ENCODE data around the gene CNOT1. TPM values are rescaled to one million over a fixed set of nuclear protein-coding genes. Genes with fewer than 3 reads are reported as not detected.
"Not testable (repeated sequence)": the region's sequence is repeated elsewhere in the genome, so short reads cannot be mapped to it uniquely, and the experiment has no call there.

The CNOT1 gene
- total RNA-seq, 2 donors from 2014 or later: 74.2 to 92.9 TPM

- DNase-seq (no peak), ATAC-seq (no peak)
- intact Hi-C loops (cut with DNase I): loop anchor here in 1 of 2 donors (10.0 kb wide), 1 partner anchor 65 kb away; no protein-coding TSS in a partner anchor
Measured at GRCh38 chr16:58589326-58589905, 40.2 kb downstream of the CNOT1 start.

DNA sequence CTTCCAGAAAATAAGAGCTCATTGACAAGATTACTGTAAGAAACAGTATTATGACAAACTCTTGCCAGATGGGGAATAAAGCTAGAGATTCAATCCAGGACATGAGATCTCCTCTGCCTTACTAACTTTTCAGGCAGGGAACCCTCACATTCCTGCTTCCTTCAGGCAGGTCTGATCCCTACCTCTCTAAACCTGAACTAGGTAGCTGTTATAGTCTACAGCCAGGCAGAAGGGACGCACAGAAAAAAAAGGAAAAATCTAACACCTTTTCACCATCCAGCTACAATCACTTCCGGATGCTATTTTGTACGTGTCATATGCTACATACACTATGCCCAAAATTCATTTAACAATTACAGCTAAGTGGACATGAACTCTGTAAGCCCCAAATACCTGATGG lies 41.2 kb downstream of the CNOT1 start:
- DNase-seq: no peak
- intact Hi-C loops (cut with DNase I): loop anchor here in 1 of 2 donors (10.0 kb wide), 1 partner anchor 64 kb away; no protein-coding TSS in a partner anchor
- ATAC-seq: no peak

DNA sequence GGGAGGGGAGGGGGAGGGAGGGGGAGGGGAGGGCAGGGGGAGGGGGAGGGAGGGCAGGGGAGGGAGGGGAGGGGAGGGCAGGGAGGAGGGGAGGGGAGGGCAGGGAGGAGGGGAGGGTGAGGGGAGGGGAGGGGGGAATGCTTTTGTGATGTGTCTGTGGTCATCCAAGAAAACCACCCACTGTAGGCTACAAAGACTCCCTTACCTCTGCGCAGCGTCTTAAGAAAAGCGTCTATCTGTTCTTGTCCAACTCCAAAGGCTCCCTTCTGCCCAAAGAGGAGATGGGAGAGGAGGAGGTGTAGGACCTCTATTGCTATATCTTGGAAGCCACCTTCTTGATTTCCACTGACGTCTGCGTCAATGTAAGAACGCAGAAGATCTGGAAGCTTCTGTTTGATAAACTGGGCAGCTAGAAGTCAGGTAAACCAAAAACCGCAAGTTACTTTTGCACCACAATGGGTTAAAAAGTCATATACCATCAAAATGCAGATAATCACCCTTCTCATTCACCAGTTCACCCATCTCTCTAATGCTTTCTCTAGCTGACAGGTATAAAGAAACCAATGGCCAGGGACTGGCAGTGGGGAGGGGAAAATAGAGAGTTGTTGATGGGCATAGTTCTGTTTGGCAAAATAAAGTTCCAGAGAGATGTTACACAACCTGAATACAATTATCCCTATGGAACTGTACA lies 43.1 kb downstream of the CNOT1 start:
- ATAC-seq (no peak), DNase-seq (no peak)
- intact Hi-C loops (cut with DNase I): loop anchor here in 1 of 2 donors (10.0 kb wide), 1 partner anchor 62 kb away; no protein-coding TSS in a partner anchor

DNA sequence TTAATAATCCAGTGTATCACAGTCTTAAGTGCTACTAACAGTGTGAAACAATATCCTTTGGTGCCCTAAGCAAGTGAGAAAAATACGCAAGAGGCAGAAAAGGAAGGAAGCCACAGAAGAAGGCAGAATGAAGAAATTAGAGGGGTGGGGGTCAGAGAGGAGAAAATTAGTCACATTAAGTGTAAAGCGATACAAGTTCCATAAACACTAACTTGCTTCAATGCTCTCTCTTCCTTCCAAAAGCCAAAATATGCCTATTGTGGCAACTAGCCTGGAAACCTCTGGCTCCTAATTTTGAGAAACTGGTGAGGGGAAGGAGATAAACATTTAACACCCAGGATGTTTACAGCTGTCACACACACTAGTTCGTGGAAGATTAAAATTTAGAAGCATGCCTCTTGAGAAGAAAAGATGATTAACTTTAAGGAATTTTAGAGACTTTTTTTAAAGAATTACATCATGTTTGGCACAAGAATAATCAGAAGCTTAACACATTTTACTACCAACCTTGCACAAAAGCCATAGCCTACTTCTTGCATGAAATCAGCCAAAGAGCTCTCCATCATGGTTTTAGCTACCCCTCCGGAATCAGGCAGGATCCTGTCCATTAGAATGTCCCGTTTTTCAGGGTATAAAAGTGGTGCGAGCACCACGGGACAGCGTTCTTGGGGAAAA lies 44.7 kb downstream of the CNOT1 start:
- intact Hi-C loops (cut with DNase I): loop anchor here in 1 of 2 donors (10.0 kb wide), 1 partner anchor 60 kb away; no protein-coding TSS in a partner anchor
- DNase-seq (no peak), ATAC-seq (no peak)

DNA sequence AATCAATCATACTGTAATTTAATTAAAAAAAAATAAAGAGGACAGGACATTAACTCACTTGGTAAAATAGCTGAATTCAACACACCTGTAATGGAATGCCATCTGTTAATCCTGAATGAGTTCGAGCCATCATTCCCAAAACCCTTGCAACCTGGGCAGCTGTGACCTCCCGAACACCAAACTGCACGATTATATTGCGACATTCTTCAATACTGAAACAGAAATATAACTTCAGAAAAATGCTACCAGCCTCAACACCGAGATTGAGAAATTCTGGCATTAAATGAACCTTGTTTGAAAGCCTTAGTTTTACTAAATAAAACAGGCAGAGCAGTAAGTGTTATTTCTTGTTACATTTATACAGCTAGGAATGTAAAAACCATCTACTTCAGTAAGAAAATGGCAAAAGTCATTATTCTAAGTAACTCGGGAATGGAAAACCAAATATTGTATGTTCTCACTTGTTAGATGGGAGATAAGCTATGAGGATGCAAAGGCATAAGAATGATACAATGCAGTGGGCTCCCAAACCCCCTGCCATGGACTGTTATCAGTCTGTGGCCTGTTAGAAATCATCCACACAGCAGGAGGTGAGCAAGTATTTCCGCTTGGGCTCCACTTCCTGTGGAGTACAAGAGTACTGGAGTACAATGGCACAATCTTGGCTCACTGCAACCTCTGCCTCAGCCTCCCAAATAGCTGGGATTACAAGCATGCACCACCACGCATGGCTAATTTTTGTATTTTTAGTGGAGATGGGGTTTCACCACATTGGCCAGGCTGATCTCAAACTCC lies 46.5 kb downstream of the CNOT1 start:
- no peak for ATAC-seq
- intact Hi-C loops (cut with DNase I): loop anchor here in 1 of 2 donors (10.0 kb wide), 1 partner anchor 58 kb away; no protein-coding TSS in a partner anchor

GRCh38 chr16:58582133-58582532 lies 47.5 kb downstream of the CNOT1 start:
- ATAC-seq (no peak), DNase-seq (no peak)
- intact Hi-C loops (cut with DNase I): loop anchor here in 1 of 2 donors (10.0 kb wide), 1 partner anchor 57 kb away; no protein-coding TSS in a partner anchor

More for the DNA sequence above, 46.5 kb downstream of the CNOT1 start:
- peak; percentile 27 for DNase-seq

GRCh38 chr16:58579587-58579986 lies 50.0 kb downstream of the CNOT1 start:
- intact Hi-C loops (cut with DNase I): no loop called here
- ATAC-seq (no peak), DNase-seq (no peak)

GRCh38 chr16:58578642-58579041 lies 51.0 kb downstream of the CNOT1 start:
- intact Hi-C loops (cut with DNase I): no loop called here
- ATAC-seq: peak; percentile 45 to 67

DNA sequence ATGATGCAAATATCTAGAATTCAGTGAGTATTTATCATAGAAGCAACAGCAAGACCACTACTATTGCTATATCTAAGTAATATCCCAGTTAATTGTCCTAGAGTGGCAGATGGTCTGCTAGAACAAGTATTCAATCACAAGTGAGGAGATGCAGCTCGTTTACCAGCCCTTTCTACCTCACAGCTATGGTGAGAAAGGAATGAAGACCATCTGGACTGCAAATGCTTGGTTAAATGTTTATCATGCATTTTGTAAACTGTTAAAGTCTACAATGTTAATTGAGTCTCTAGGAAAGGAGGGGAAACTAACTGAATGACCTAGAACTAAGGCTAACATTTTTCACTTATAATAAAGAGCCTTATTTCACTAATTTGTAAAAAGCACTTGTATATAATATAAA lies 52.5 kb downstream of the CNOT1 start:
- ATAC-seq (no peak), DNase-seq (no peak)
- intact Hi-C loops (cut with DNase I): no loop called here

More at GRCh38 chr16:58578642-58579041, 51.0 kb downstream of the CNOT1 start:
- DNase-seq: no peak

DNA sequence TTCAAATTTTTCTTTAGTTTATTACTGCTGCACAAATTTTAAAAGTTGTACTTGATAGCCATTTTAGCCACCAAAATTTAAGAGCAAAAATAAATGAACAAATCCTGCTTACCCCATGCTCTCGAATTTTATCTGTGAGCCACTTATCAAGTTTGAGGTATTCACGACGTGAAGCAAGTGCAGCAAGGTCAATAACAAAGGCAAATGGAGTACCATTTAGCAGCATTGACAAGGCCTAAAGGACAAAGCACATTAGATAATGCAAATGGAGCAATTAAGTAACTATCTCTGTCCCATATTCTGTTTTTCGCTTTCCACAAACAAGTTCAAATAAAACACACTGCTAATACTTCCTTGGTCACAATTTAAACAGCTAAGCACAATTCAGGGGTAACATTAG lies 54.7 kb downstream of the CNOT1 start:
- peak in 1 of 2 donors; percentile 34 for ATAC-seq
- intact Hi-C loops (cut with DNase I): no loop called here
- no peak for DNase-seq

DNA sequence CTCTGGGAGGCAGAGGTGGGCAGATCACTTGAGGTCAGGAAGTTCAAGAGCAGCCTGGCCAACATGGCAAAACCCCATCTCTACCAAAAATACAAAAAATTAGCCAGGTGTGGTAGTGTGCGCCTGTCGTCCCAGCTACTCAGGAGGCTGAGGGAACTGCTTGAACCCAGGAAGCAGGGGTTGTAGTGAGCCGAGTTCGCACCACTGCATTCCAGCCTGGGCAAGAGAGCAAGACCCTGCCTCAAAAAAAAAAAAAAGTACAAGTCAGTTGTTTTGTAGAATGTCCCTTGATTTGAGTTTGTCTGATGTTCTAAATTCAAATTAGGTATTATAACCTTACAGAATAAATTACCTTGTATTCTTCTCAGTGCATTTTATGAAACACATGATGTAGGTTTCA lies 63.9 kb downstream of the CNOT1 start:
- DNase-seq, ATAC-seq: not testable (repeated sequence)
- intact Hi-C loops (cut with DNase I): loop anchor here in 1 of 2 donors (5.0 kb wide), 1 partner anchor 48 kb away; the partner anchor contains the start of gene SETD6

DNA sequence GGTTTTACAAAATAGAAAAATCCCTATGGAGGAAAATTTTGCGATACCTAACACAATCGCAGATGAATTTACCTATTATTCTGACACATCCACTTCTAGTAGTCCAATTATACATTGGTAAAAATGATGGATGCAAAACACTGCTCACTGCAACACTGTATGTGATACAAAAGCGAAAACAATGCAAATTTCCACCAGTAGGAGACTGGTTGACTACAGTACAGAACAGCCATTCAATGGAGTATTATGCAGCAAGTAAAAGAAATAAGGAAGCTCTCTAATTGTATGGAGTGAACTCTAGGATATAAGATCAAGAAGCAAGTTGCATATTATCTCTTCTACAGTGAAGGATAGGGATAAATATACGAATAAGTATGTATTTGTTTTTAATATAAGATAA lies 65.9 kb downstream of the CNOT1 start:
- no peak for DNase-seq
- ATAC-seq: no peak
- intact Hi-C loops (cut with DNase I): no loop called here

DNA sequence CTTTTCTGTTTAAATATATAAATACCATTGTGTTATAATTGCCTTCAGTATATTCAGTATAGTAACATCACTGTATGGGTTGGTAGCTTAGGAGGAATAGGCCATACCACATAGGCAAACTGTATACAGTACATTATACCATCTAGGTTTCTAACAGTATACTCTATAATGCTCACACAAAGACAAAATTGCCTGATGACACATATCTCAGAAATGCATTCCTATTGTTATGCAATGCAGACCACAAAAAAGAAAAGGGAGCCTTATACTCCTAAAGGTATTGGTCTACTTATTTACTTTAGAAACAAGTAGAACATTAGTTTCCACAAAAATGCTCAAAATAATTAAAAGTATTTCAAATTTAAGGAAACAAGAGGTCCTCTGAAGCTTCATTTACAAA lies 66.4 kb downstream of the CNOT1 start:
- no peak for ATAC-seq
- no peak for DNase-seq
- intact Hi-C loops (cut with DNase I): no loop called here

DNA sequence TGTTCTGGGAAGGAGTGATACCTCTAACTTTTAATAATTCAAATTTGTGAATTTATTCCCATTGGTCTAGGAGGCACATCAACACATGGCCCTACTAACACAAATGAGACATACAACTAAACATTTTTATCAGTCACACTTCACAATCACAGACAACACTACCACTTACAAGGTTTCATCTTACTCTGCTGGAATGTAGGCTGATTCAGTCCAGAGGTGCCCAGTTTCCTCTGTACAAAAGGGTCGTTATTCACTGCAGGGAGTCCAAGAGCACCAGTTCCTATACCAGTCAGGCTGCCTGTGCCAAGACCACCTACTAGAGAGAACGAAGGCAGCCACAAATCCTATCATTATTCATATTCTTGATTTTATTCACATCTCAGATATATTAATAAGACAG lies 72.9 kb downstream of the CNOT1 start:
- intact Hi-C loops (cut with DNase I): no loop called here
- ATAC-seq (peak in 1 of 2 donors; percentile 27), DNase-seq (no peak)

DNA sequence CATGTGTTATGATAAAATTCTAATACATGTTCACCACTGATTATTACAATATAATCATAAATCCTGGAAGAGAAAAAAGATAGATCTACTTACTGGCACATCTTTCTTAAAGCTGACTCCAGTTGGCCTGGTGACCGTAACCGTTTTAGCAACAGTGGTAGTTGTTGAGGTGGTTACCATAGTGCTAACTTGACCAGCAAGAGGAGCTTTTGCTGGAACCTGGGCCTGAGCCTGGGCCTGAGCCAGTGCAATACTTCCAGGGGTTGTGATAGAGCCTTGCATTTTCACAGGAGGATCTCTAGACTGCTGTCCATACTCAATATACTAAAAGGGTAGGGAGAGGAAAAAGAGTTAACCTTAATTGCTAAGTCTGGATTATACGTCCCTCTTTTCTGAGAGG lies 78.1 kb downstream of the CNOT1 start:
- DNase-seq (peak; percentile 43), ATAC-seq (peak; percentile 41 to 64)
- intact Hi-C loops (cut with DNase I): no loop called here

GRCh38 chr16:58548378-58548777 lies 81.2 kb downstream of the CNOT1 start:
- no peak for DNase-seq
- ATAC-seq: peak in 1 of 2 donors; percentile 41
- intact Hi-C loops (cut with DNase I): no loop called here

DNA sequence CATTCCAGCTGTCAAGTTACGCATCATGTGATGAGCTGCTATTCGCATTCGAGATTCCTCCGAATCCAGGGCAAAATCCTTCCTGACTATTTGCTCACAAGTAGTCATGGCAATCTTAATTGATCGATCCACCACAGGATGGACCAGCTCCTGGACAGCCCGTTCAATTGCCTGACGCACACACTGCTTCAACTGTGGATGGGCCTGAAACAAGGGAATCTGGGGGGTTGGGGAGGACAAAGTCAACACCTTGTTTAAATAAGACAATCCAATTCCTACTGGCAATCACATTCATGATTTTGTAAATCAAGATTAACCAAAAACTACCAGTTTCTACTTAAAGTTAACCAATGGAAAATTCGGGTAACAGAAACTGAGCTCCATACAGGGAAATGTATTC lies 85.9 kb downstream of the CNOT1 start:
- no peak for DNase-seq
- no peak for ATAC-seq
- intact Hi-C loops (cut with DNase I): no loop called here

GRCh38 chr16:58542291-58542690 lies 87.3 kb downstream of the CNOT1 start:
- ATAC-seq (no peak), DNase-seq (no peak)
- intact Hi-C loops (cut with DNase I): no loop called here

DNA sequence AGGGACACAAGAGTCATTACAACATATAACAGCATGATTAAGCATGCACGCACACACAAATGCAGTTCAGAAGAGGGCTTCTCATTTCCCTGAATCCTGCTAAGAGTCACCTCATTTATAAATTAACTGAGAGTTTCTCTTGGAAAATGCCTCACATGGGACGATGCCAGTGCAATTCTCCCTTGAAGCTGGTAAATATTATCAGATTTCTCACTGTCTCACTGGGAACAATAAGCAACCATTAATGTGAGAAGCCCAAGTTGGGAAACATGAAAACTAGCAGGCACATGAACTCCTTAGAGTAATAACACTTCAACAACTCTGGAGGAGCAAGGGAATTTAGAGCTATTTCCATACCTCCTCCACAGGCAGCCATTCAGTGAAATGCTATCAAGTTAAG lies 87.9 kb downstream of the CNOT1 start:
- intact Hi-C loops (cut with DNase I): no loop called here
- DNase-seq (no peak), ATAC-seq (peak in 1 of 2 donors; percentile 15)

Data from left cardiac atrium (tissue), 4 donors.